Mesendoderm (in vitro differentiated cells): ENCODE measurements around the gene PRM3.

Experiments used
- DNase-seq: peaks from one replicate; pipeline ENCODE4 v3.0.0; 2013
- H2AK5ac ChIP-seq: 2 replicates; pipeline ENCODE4 v1.6.1; 2013; ENCODE audit warnings: low read length, inconsistent platforms
- H2BK120ac ChIP-seq: 2 replicates; pipeline ENCODE4 v1.6.1; 2013; ENCODE audit warnings: low read depth, mild to moderate bottlenecking, low read length, moderate library complexity, mixed read lengths
- H2BK15ac ChIP-seq: replicated peaks from 2 replicates; pipeline ENCODE4 v1.6.1; 2013; ENCODE audit warnings: low read depth, mild to moderate bottlenecking, moderate library complexity
- H2BK5ac ChIP-seq: 2 replicates; pipeline ENCODE4 v1.6.1; 2013; ENCODE audit warnings: low read length, inconsistent platforms
- H3K18ac ChIP-seq: 2 replicates; pipeline ENCODE4 v1.6.1; 2013; ENCODE audit warnings: mild to moderate bottlenecking, low read length, mixed read lengths
- H3K23ac ChIP-seq: one replicate; pipeline ENCODE4 v1.6.1; 2013; ENCODE audit warnings: low read length
- H3K27ac ChIP-seq: 2 replicates; pipeline ENCODE4 v1.5.1; 2013; ENCODE audit warnings: low read depth, mild to moderate bottlenecking, inconsistent platforms, low read length, moderate library complexity
- H3K27me3 ChIP-seq: 2 replicates; pipeline ENCODE4 v1.6.1; 2013; ENCODE audit warnings: low read length, control low read depth, mild to moderate bottlenecking, inconsistent platforms; ENCODE audit not compliant: insufficient read depth, poor library complexity
- H3K36me3 ChIP-seq: 2 replicates; pipeline ENCODE4 v1.6.1; 2013; ENCODE audit warnings: low read length, inconsistent platforms; ENCODE audit not compliant: control insufficient read depth, insufficient read depth
- H3K4ac ChIP-seq: one replicate; pipeline ENCODE4 v1.6.1; 2013; ENCODE audit warnings: low read depth, mild to moderate bottlenecking, low read length, moderate library complexity
- H3K4me1 ChIP-seq: 2 replicates; pipeline ENCODE4 v1.6.1; 2013; ENCODE audit warnings: low read depth, low read length, inconsistent platforms; ENCODE audit not compliant: control insufficient read depth
- H3K4me2 ChIP-seq: 2 replicates; pipeline ENCODE4 v1.6.1; 2013; ENCODE audit warnings: low read length
- H3K4me3 ChIP-seq: 2 replicates; pipeline ENCODE4 v1.5.1; 2013; ENCODE audit warnings: mild to moderate bottlenecking, low read length
- H3K56ac ChIP-seq: one replicate; pipeline ENCODE4 v1.6.1; 2013; ENCODE audit warnings: low read length
- H3K79me1 ChIP-seq: 2 replicates; pipeline ENCODE4 v1.6.1; 2013; ENCODE audit warnings: low read length, inconsistent platforms
- H3K79me2 ChIP-seq: 2 replicates; pipeline ENCODE4 v1.6.1; 2013; ENCODE audit warnings: mild to moderate bottlenecking, low read length; ENCODE audit not compliant: control insufficient read depth, insufficient read depth
- H3K9ac ChIP-seq: 2 replicates; pipeline ENCODE4 v1.6.1; 2013; ENCODE audit warnings: low read length, inconsistent platforms
- H4K5ac ChIP-seq: one replicate; pipeline ENCODE4 v1.6.1; 2013; ENCODE audit warnings: low read length
- H4K8ac ChIP-seq: one replicate; pipeline ENCODE4 v1.6.1; 2013; ENCODE audit warnings: low read depth, mild to moderate bottlenecking, control low read depth, low read length, moderate library complexity
- WGBS: extraction: QIAGEN DNeasy Blood & Tissue Kit; methylation state at CpG from one replicate; pipeline ENCODE4 v1.1.7; 2013; ENCODE audit warnings: low lambda C conversion rate, missing lambda C conversion rate; ENCODE audit not compliant: insufficient coverage; ENCODE audit errors: extremely low coverage; 5-methylcytosine and 5-hydroxymethylcytosine counted together

The PRM3 gene

GRCh38 chr16:11312718-11313492, 39.5 kb upstream of the PRM3 start:
- WGBS, result no CpG with 5 or more reads among the region's 8 CpGs
- Histone ChIP-seq H2BK120ac (peak overlapping the region; percentile 67), H3K36me3 (no peaks in the 10 kb centered on the region), H3K18ac (peak overlapping the region; percentile 11), H3K4ac (peak overlapping the region; percentile 92), H3K4me2 (no peak overlapping the region), H3K79me1 (no peaks in the 10 kb centered on the region), H3K23ac (peak overlapping the region; percentile 76), H3K4me3 (no peak overlapping the region), H3K27ac (peak overlapping the region; percentile 94), H3K79me2 (no peaks in the 10 kb centered on the region), H3K9ac (peak overlapping the region; percentile 42), H2BK5ac (peak overlapping the region; percentile 96), H3K4me1 (peaks cover 10% of the 10 kb centered on the region), H4K8ac (no peak overlapping the region), H2BK15ac (no peak overlapping the region), H2AK5ac (peak overlapping the region; percentile 35), H4K5ac (no peak overlapping the region), H3K56ac (peak overlapping the region; percentile 82), H3K27me3 (no peaks in the 10 kb centered on the region)
- peak; percentile 86 for DNase-seq

DNA sequence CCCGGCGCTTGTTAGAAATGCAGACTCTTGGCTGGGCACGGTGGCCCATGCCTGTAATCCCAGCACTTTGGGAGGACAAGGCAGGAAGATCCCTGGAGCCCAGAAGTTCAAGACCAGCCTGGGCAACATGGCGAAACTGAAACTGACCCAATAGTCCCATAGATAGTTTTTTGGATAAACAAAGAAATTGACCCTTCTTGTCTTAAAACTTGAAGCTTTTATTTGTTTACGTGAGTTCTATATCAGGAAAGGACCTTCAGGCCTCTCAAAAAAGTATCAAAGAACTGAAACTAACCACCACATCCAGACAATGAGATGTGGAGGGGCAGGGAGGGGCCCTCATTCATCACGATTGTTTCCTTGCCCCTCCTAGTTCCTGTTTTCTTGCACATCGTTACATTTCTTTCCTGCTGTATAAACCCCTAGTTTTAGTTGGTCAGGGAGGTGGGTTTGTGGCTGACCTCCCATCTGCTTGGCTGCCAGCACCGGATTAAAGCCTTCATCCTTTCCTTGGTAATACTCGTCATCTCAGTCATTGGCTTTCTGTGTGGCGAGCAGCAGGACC, 37.6 kb upstream of the PRM3 start:
- Histone ChIP-seq H3K27me3 (no peaks in the 10 kb centered on the region), H2BK5ac (no peak overlapping the region), H3K18ac (no peak overlapping the region), H4K5ac (no peak overlapping the region), H3K36me3 (no peaks in the 10 kb centered on the region), H3K4me3 (no peak overlapping the region), H3K27ac (no peak overlapping the region), H3K9ac (no peak overlapping the region), H2AK5ac (no peak overlapping the region), H3K23ac (no peak overlapping the region), H3K4ac (no peak overlapping the region), H4K8ac (no peak overlapping the region), H2BK15ac (no peak overlapping the region), H2BK120ac (no peak overlapping the region), H3K4me1 (peaks cover 9% of the 10 kb centered on the region), H3K79me1 (no peaks in the 10 kb centered on the region), H3K56ac (no peak overlapping the region), H3K4me2 (no peak overlapping the region), H3K79me2 (no peaks in the 10 kb centered on the region)
- no peak for DNase-seq
- no CpG with 5 or more reads among the region's 10 CpGs for WGBS

DNA sequence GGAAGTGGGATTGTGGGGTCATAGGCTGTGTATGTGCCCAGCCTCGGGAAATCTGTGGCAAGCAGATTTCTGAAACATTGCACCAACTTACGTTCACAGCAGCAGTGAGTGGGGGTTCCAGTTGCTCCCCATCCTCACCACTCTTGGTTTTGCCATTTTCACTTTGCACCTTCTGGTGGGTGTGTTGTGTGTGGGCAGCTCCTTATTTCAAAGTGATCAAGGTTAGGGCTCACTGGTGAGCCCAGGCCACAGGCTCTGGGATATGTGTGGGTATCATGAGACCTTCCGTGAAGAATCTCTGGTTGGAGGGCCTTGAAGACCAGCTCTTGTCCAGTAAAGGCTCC, 37.2 kb upstream of the PRM3 start:
- Histone ChIP-seq H3K18ac (peak overlapping the region; percentile 7), H3K36me3 (no peaks in the 10 kb centered on the region), H4K8ac (no peak overlapping the region), H2AK5ac (peak overlapping the region; percentile 63), H3K4me3 (no peak overlapping the region), H3K4ac (no peak overlapping the region), H2BK120ac (no peak overlapping the region), H3K27me3 (no peaks in the 10 kb centered on the region), H2BK15ac (no peak overlapping the region), H2BK5ac (no peak overlapping the region), H3K9ac (no peak overlapping the region), H3K79me2 (no peaks in the 10 kb centered on the region), H3K4me1 (peaks cover 7% of the 10 kb centered on the region), H3K4me2 (no peak overlapping the region), H4K5ac (no peak overlapping the region), H3K79me1 (no peaks in the 10 kb centered on the region), H3K56ac (no peak overlapping the region), H3K23ac (no peak overlapping the region), H3K27ac (no peak overlapping the region)
- no CpG with 5 or more reads among the region's 3 CpGs for WGBS
- no peak for DNase-seq

GRCh38 chr16:11309895-11310633, 36.6 kb upstream of the PRM3 start:
- Histone ChIP-seq H3K27ac (no peak overlapping the region), H3K56ac (no peak overlapping the region), H3K36me3 (no peaks in the 10 kb centered on the region), H2BK120ac (no peak overlapping the region), H2BK5ac (no peak overlapping the region), H4K5ac (no peak overlapping the region), H3K4me2 (no peak overlapping the region), H3K9ac (no peak overlapping the region), H4K8ac (no peak overlapping the region), H3K4ac (no peak overlapping the region), H3K23ac (no peak overlapping the region), H3K79me1 (no peaks in the 10 kb centered on the region), H3K18ac (peak overlapping the region; percentile 7), H2AK5ac (peak overlapping the region; percentile 63), H3K27me3 (no peaks in the 10 kb centered on the region), H3K4me1 (peaks cover 7% of the 10 kb centered on the region), H2BK15ac (no peak overlapping the region), H3K79me2 (no peaks in the 10 kb centered on the region), H3K4me3 (no peak overlapping the region)
- no CpG with 5 or more reads among the region's 9 CpGs for WGBS
- no peak for DNase-seq

- Histone ChIP-seq H2BK120ac (no peak overlapping the region), H2BK5ac (no peak overlapping the region), H3K4me2 (no peak overlapping the region), H3K23ac (peak overlapping the region; percentile 11), H3K4me1 (peaks cover 7% of the 10 kb centered on the region), H2BK15ac (no peak overlapping the region), H3K18ac (no peak overlapping the region), H3K4me3 (no peak overlapping the region), H3K4ac (no peak overlapping the region), H3K36me3 (no peaks in the 10 kb centered on the region), H3K9ac (no peak overlapping the region), H3K27ac (no peak overlapping the region), H3K27me3 (no peaks in the 10 kb centered on the region), H3K56ac (peak overlapping the region; percentile 53), H2AK5ac (peak overlapping the region; percentile 56), H3K79me1 (no peaks in the 10 kb centered on the region), H3K79me2 (no peaks in the 10 kb centered on the region), H4K8ac (no peak overlapping the region), H4K5ac (no peak overlapping the region)
- DNase-seq, result no peak
- no CpG with 5 or more reads among the region's 15 CpGs for WGBS
Measured at GRCh38 chr16:11308493-11309283, 35.3 kb upstream of the PRM3 start.
